A549 (cell line): ENCODE measurements around the gene IL1F10. TPM values are rescaled to one million over a fixed set of nuclear protein-coding genes. Genes with fewer than 3 reads are reported as not detected.

Source experiments
- ATAC-seq, 2 experiments: fragments of 200-7000 bp in 1 of 2; fragments of >200 bp in 1 of 2; cut with Nextera tagmentation in 1 of 2; cut with Tn5 transposase in 1 of 2; 3 replicates each; pipeline versions ENCODE4 v1.8.0 to v1.9.1; 2018 to 2020; ENCODE audit warnings: mild to moderate bottlenecking in 1 of 2, moderate library complexity in 1 of 2
- CTCF ChIA-PET: fragments of 300-600 bp; sonication (Branson Sonifier 250); formaldehyde crosslinking; extraction: SDS; loops from one replicate; lab custom pipeline; 2021; ENCODE audit warnings: antibody characterized with exemption, inconsistent platforms; lab: Yijun Ruan, JAX
- POLR2A ChIA-PET: fragments of 350-600 bp; formaldehyde crosslinking; extraction: SDS; loops from one replicate; lab custom pipeline; 2021; ENCODE audit warnings: antibody characterized with exemption, inconsistent platforms; lab: Yijun Ruan, JAX
- DNase-seq, 2 experiments: peaks; one replicate each; pipeline versions ENCODE4 v3.0.0 to v3.0.0-alpha.2; 2011 to 2016; ENCODE audit warnings: low read depth in 1 of 2, low spot score in 1 of 2
- FAIRE-seq: peaks from 2 replicates; lab custom pipeline; 2011; peaks lifted over from hg19 to GRCh38; lab: Jason Lieb, UNC
- H3K27ac ChIP-seq, 2 experiments: fragments of >200 bp; sonication (Bioruptor Twin); formaldehyde crosslinking; 3 replicates each; pipeline ENCODE4 v1.5.1; 2016 to 2017
- H3K4me1 ChIP-seq: fragments of >200 bp; sonication (Bioruptor Twin); formaldehyde crosslinking; 3 replicates; pipeline ENCODE4 v1.6.1; 2016
- H3K4me2 ChIP-seq: fragments of >200 bp; sonication (Bioruptor Twin); formaldehyde crosslinking; 3 replicates; pipeline ENCODE4 v1.6.1; 2016
- H3K4me3 ChIP-seq: fragments of >200 bp; sonication (Bioruptor Twin); formaldehyde crosslinking; 3 replicates; pipeline ENCODE4 v1.5.1; 2016
- H3K9me3 ChIP-seq: fragments of >200 bp; sonication (Bioruptor Twin); formaldehyde crosslinking; 3 replicates; pipeline ENCODE4 v1.6.1; 2016
- ATOH8 ChIP-seq: fragments of 250-450 bp; sonication (Bioruptor Pico); IDR thresholded peaks from 2 replicates; pipeline ENCODE4 v1.5.0; 2020; ENCODE audit warnings: low read depth, mild to moderate bottlenecking, moderate library complexity
- CHD2 ChIP-seq: fragments of 150-350 bp; IDR thresholded peaks from 2 replicates; pipeline ENCODE4 v1.6.1; 2014; ENCODE audit warnings: low read length; ENCODE audit not compliant: partially characterized antibody
- FOSL2 ChIP-seq, 2 experiments: fragments of 450-650 bp in 1 of 2; fragments of >200 bp in 1 of 2; sonication (Bioruptor Twin) in 1 of 2; formaldehyde crosslinking; IDR thresholded peaks; 2 replicates each; pipeline versions ENCODE4 v1.5.0 to v1.6.1; 2016 to 2020; ENCODE audit warnings: mild to moderate bottlenecking in 1 of 2, moderate library complexity in 1 of 2
- FOXS1 ChIP-seq: fragments of 250-450 bp; sonication (Bioruptor Pico); IDR thresholded peaks from 2 replicates; pipeline ENCODE4 v1.5.0; 2020; ENCODE audit warnings: mild to moderate bottlenecking, moderate library complexity
- GATA3 ChIP-seq: IDR thresholded peaks from 2 replicates; pipeline ENCODE4 v1.6.1; 2012; ENCODE audit warnings: borderline replicate concordance
- HES2 ChIP-seq: fragments of >200 bp; sonication (Bioruptor Twin); formaldehyde crosslinking; IDR thresholded peaks from 2 replicates; pipeline ENCODE4 v1.6.1; 2016
- HOXB13 ChIP-seq: fragments of 250-450 bp; sonication (Bioruptor Pico); IDR thresholded peaks from 2 replicates; pipeline ENCODE4 v1.5.0; 2020; ENCODE audit warnings: low read depth, mild to moderate bottlenecking, moderate library complexity
- KDM1A ChIP-seq: fragments of 200-600 bp; sonication (generic); IDR thresholded peaks from 2 replicates; pipeline ENCODE4 v1.6.1; 2016; ENCODE audit warnings: low read depth, mild to moderate bottlenecking
- MAX ChIP-seq: IDR thresholded peaks from 2 replicates; pipeline ENCODE4 v1.6.1; 2012
- MYC ChIP-seq: IDR thresholded peaks from 2 replicates; pipeline ENCODE4 v1.6.1; 2012; ENCODE audit warnings: mild to moderate bottlenecking, inconsistent platforms, low read length, improper control_type of control experiment, borderline replicate concordance
- POLR2AphosphoS2 ChIP-seq: conservative IDR thresholded peaks from 2 replicates; pipeline ENCODE4 v1.6.1; 2012; ENCODE audit warnings: low read length, improper control_type of control experiment, inconsistent platforms
- RARB ChIP-seq: fragments of 250-450 bp; sonication (Bioruptor Pico); IDR thresholded peaks from 2 replicates; pipeline ENCODE4 v1.8.0; 2021; ENCODE audit warnings: mild to moderate bottlenecking, moderate library complexity
- REST ChIP-seq: fragments of 200-600 bp; sonication (generic); IDR thresholded peaks from 2 replicates; pipeline ENCODE4 v1.6.1; 2016; ENCODE audit warnings: antibody characterized with exemption, mild to moderate bottlenecking, moderate library complexity
- WGBS: methylation state at CpG from one replicate; pipeline ENCODE4 v1.1.6; 2017; ENCODE audit errors: missing lambda C conversion rate; 5-methylcytosine and 5-hydroxymethylcytosine counted together
- polyA plus RNA-seq, 4 experiments: library from polyadenylated mRNA; depleted of rRNA in 3 of 4; stranded (reverse); fragments of >200 nt; fragmentation: RNase III in 1 of 4; extraction: RNeasy Plus Mini Kit Qiagen cat#74134 plus additional on column Dnase treatment in 1 of 4; gene quantifications; 2 replicates in 3 of 4; 3 replicates in 1 of 4; pipeline ENCODE4 v1.2.3, GENCODE V29; 2011 to 2017

IL1F10 gene
- polyA plus RNA-seq, 2 of the 4 experiments (the other 2 are of a cell fraction): not detected

GRCh38 chr2:113075600-113075999 lies 7.8 kb downstream of the IL1F10 start:
- POLR2A ChIA-PET: no interaction called here
- no peak for ATAC-seq
- H3K4me3 ChIP-seq: no peak overlapping the region
- no peak overlapping the region for H3K4me2 ChIP-seq
- no peaks in the 10 kb centered on the region for H3K9me3 ChIP-seq
- DNase-seq: no peak
- CTCF ChIA-PET: interaction anchor here (1.2 to 12.9 kb wide), 4 partner anchors 24 to 295 kb away, joined by 4 to 150 read pairs (median 10); no protein-coding TSS in a partner anchor
- TF ChIP-seq MAX: no peak
- no peak for TF ChIP-seq HES2
- no peak for TF ChIP-seq ATOH8 (CRISPR knock-in tag)
- no peak for TF ChIP-seq POLR2AphosphoS2
- TF ChIP-seq HOXB13: no peak
- no peak for TF ChIP-seq KDM1A
- TF ChIP-seq FOXS1 (CRISPR knock-in tag): no peak
- TF ChIP-seq REST: no peak
- TF ChIP-seq, all 56 proteins: peak for 0
- Histone ChIP-seq H3K27ac (no peak overlapping the region), H3K4me1 (peaks cover 3% of the 10 kb centered on the region; the same call in 1 of the 3 replicates)
- WGBS: 55% methylated on average over 3 of the region's 3 CpGs
- no peak for FAIRE-seq

- Histone ChIP-seq H3K9me3 (no peaks in the 10 kb centered on the region), H3K4me3 (no peak overlapping the region), H3K4me1 (peaks cover 3% of the 10 kb centered on the region; the same call in 1 of the 3 replicates), H3K4me2 (no peak overlapping the region), H3K27ac (no peak overlapping the region)
- TF ChIP-seq RARB (no peak), CHD2 (no peak), ATOH8 (CRISPR knock-in tag) (no peak), GATA3 (no peak)
- DNase-seq: no peak
- ATAC-seq: no peak
- WGBS: 55% methylated on average over 3 of the region's 3 CpGs
- no peak for FAIRE-seq
- POLR2A ChIA-PET: no interaction called here
- CTCF ChIA-PET: interaction anchor here (0.6 to 12.9 kb wide), 7 partner anchors 12 to 261 kb away, joined by 3 to 150 read pairs (median 5); no protein-coding TSS in a partner anchor
Measured at GRCh38 chr2:113076954-113077669, 9.3 kb downstream of the IL1F10 start.

- FAIRE-seq: no peak
- Histone ChIP-seq H3K4me2 (peak overlapping the region; percentile 23; the same call in 1 of the 3 replicates), H3K4me3 (no peak overlapping the region), H3K9me3 (no peaks in the 10 kb centered on the region), H3K4me1 (peaks cover 3% of the 10 kb centered on the region; the same call in 1 of the 3 replicates)
- CTCF ChIA-PET: interaction anchor here (1.1 to 12.9 kb wide), 5 partner anchors 13 to 260 kb away, joined by 3 to 150 read pairs (median 14); no protein-coding TSS in a partner anchor
- 6% methylated on average over 1 of the region's 1 CpG for WGBS
- ATAC-seq: peak in 1 of 2 experiments; percentile 40; a peak in 1 of 6 replicates
- no peak for TF ChIP-seq MYC
- no peak for TF ChIP-seq FOSL2 (IDR thresholded peaks at IDR 0.05)
- TF ChIP-seq FOSL2 (CRISPR knock-in tag; IDR thresholded peaks at IDR 0.05): peak; percentile 28; the same call in 1 of the 2 replicates
- TF ChIP-seq, all 56 proteins: peak for 1
- DNase-seq: peak in 1 of 2 experiments; percentile 18
- H3K27ac ChIP-seq: 0 out of 6 replicates have a peak overlapping the region, but pooled peaks of 1 of the 2 experiments have one; percentile 31
- POLR2A ChIA-PET: no interaction called here
Measured at GRCh38 chr2:113077921-113078320, 10.2 kb downstream of the IL1F10 start.
